HEK293 (cell line): Measurements from ENCODE around the gene ZNF354C.

Experiments used
- CTCF ChIA-PET: fragments of 350-600 bp; formaldehyde crosslinking; extraction: SDS; loops from one replicate; lab custom pipeline; 2021; ENCODE audit warnings: antibody characterized with exemption; lab: Yijun Ruan, JAX
- POLR2A ChIA-PET: fragments of 300-600 bp; formaldehyde crosslinking; extraction: SDS; loops from one replicate; lab custom pipeline; 2020; ENCODE audit warnings: antibody characterized with exemption, inconsistent platforms; lab: Yijun Ruan, JAX
- H3K27ac ChIP-seq: fragments of 200-500 bp; sonication (Bioruptor generic); 2 replicates; pipeline ENCODE4 v1.5.1; 2014; ENCODE audit warnings: low read depth, low read length, control low read depth, inconsistent platforms; ENCODE audit errors: extremely low read depth
- H3K36me3 ChIP-seq, 2 experiments: fragments of 200-500 bp in 1 of 2; sonication (Bioruptor generic) in 1 of 2; 1 replicate in 1 of 2; 2 replicates in 1 of 2; pipeline ENCODE4 v1.5.1; 2014 to 2017; ENCODE audit warnings: inconsistent platforms in 2 of 2, low read length in 2 of 2; ENCODE audit not compliant: control insufficient read depth in 2 of 2, insufficient read depth in 1 of 2
- H3K4me1 ChIP-seq: fragments of 200-500 bp; sonication (Bioruptor generic); 2 replicates; pipeline ENCODE4 v1.5.1; 2014; ENCODE audit warnings: mild to moderate bottlenecking, low read length, inconsistent platforms; ENCODE audit not compliant: control insufficient read depth, insufficient read depth
- H3K4me3 ChIP-seq: 2 replicates; pipeline ENCODE4 v1.5.1; 2011; ENCODE audit warnings: low read depth, mild to moderate bottlenecking, control low read depth, low read length, moderate library complexity
- H3K9me3 ChIP-seq: fragments of 200-500 bp; sonication (Bioruptor generic); 2 replicates; pipeline ENCODE4 v1.5.1; 2014; ENCODE audit warnings: low read depth, low read length, inconsistent platforms; ENCODE audit not compliant: control insufficient read depth, insufficient read depth
- ATF2 ChIP-seq: fragments of 450-650 bp; formaldehyde crosslinking; IDR thresholded peaks from 2 replicates; pipeline ENCODE4 v1.5.1; 2016; ENCODE audit warnings: missing biosample characterization, missing genetic modification characterization, low read depth
- BCL11B ChIP-seq: fragments of 450-650 bp; formaldehyde crosslinking; IDR thresholded peaks from 2 replicates; pipeline ENCODE4 v1.5.1; 2016; ENCODE audit warnings: low read depth, missing biosample characterization, missing genetic modification characterization
- GFI1B ChIP-seq: fragments of 450-650 bp; formaldehyde crosslinking; IDR thresholded peaks from 2 replicates; pipeline ENCODE4 v1.5.1; 2016; ENCODE audit warnings: missing biosample characterization, missing genetic modification characterization
- MEIS1 ChIP-seq: sonication (generic); formaldehyde crosslinking; IDR thresholded peaks from 2 replicates; pipeline ENCODE4 v1.8.1; 2022; ENCODE audit warnings: missing genetic modification reagents, mild to moderate bottlenecking, borderline replicate concordance
- ZFP41 ChIP-seq: fragments of 450-650 bp; formaldehyde crosslinking; IDR thresholded peaks from 2 replicates; pipeline ENCODE4 v1.5.1; 2016; ENCODE audit warnings: missing biosample characterization, missing genetic modification characterization, borderline replicate concordance
- ZFP69B ChIP-seq: fragments of 450-650 bp; formaldehyde crosslinking; IDR thresholded peaks from 2 replicates; pipeline ENCODE4 v1.5.1; 2016; ENCODE audit warnings: missing biosample characterization, missing genetic modification characterization
- ZNF24 ChIP-seq: fragments of 450-650 bp; formaldehyde crosslinking; IDR thresholded peaks from 2 replicates; pipeline ENCODE4 v1.5.1; 2016; ENCODE audit warnings: missing biosample characterization, missing genetic modification characterization
- ZNF302 ChIP-seq: fragments of 450-650 bp; formaldehyde crosslinking; IDR thresholded peaks from 2 replicates; pipeline ENCODE4 v1.5.1; 2016; ENCODE audit warnings: missing biosample characterization, missing genetic modification characterization, low read depth
- ZNF398 ChIP-seq: fragments of 450-650 bp; formaldehyde crosslinking; IDR thresholded peaks from 2 replicates; pipeline ENCODE4 v1.5.1; 2017; ENCODE audit warnings: missing biosample characterization, missing genetic modification characterization
- ZNF571 ChIP-seq: fragments of 450-650 bp; formaldehyde crosslinking; IDR thresholded peaks from 2 replicates; pipeline ENCODE4 v1.5.0; 2017; ENCODE audit warnings: missing biosample characterization, missing genetic modification characterization
- ZNF600 ChIP-seq: fragments of 450-650 bp; formaldehyde crosslinking; IDR thresholded peaks from 2 replicates; pipeline ENCODE4 v1.5.1; 2016; ENCODE audit warnings: missing biosample characterization, missing genetic modification characterization
- ZNF610 ChIP-seq: fragments of 450-650 bp; formaldehyde crosslinking; IDR thresholded peaks from 2 replicates; pipeline ENCODE4 v1.5.1; 2016; ENCODE audit warnings: missing biosample characterization, missing genetic modification characterization, borderline replicate concordance
- ZNF658 ChIP-seq: fragments of 450-650 bp; formaldehyde crosslinking; IDR thresholded peaks from 2 replicates; pipeline ENCODE4; 2016; ENCODE audit warnings: missing biosample characterization, missing genetic modification characterization
- ZNF701 ChIP-seq: fragments of 450-650 bp; formaldehyde crosslinking; IDR thresholded peaks from 2 replicates; pipeline ENCODE4 v1.5.1; 2016; ENCODE audit warnings: missing biosample characterization, missing genetic modification characterization
- ZNF76 ChIP-seq: fragments of 450-650 bp; formaldehyde crosslinking; IDR thresholded peaks from 2 replicates; pipeline ENCODE4; 2016; ENCODE audit warnings: low read depth, missing biosample characterization, missing genetic modification characterization, borderline replicate concordance
- ZSCAN23 ChIP-seq: fragments of 450-650 bp; formaldehyde crosslinking; IDR thresholded peaks from 2 replicates; pipeline ENCODE4 v1.5.1; 2016; ENCODE audit warnings: missing biosample characterization, missing genetic modification characterization
- TF ChIP-seq, protein P1 (sequence below): fragments of 450-650 bp; formaldehyde crosslinking; conservative IDR thresholded peaks from 2 replicates; pipeline ENCODE4 v1.5.1; 2016; ENCODE audit warnings: low read depth, missing biosample characterization, missing genetic modification characterization

ZNF354C gene

GRCh38 chr5:179119415-179120170 is 59.4 kb downstream of the ZNF354C start (continued):
- no peak for TF ChIP-seq ZFP69B
- TF ChIP-seq MEIS1 (CRISPR knock-in tag), result no peak
- TF ChIP-seq ZNF24 (tag by site-specific recombination), result no peak
- TF ChIP-seq ZNF571 (tag by site-specific recombination), result no peak
- TF ChIP-seq GFI1B (tag by site-specific recombination), result no peak
- TF ChIP-seq ATF2 (tag by site-specific recombination), result no peak
- TF ChIP-seq ZNF600 (tag by site-specific recombination), result no peak
- TF ChIP-seq ZNF302, result no peak
- no peak for TF ChIP-seq ZSCAN23 (tag by site-specific recombination)
- no peak for TF ChIP-seq ZNF701 (tag by site-specific recombination)

GRCh38 chr5:179120421-179120861 is 60.3 kb downstream of the ZNF354C start:
- CTCF ChIA-PET, result no interaction called here
- H3K27ac ChIP-seq, result no peak overlapping the region

DNA sequence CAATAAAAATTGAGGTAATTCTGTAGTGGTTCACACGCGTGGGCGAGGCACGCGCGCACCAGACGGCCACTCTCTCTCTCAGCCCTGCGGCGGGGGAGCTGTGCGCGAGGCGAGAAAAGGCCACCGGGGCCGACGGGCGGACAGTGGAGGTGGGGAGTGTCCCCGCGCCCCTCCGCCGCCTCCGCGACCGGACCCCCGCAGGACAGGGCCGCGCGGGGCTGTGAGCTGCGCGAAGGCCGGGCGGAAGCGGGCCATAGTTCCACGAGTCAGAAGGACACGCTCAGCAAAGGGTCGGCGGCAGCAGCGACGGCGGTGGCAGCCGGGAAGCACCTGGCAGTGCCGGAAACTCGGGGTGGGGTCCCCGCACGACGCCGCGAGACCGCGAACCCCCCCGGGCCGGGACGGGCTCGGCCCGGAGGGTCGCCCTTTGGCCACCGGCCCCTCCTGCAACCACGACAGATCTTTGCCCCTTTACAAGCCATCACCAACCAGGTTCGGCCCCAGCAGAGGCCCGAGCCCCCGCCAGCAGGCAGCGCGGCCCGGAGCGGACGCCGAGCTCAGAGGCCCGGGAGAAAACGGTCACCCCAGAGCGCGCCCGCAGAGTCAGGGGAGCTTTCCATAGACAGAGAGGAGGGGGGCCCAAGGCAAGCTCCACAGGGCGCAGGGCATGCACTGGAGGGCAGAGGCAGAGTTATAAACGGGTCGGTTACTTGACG is 60.9 kb downstream of the ZNF354C start:
- no peak overlapping the region for H3K4me3 ChIP-seq
- TF ChIP-seq ZFP41 (tag by site-specific recombination) (no peak), BCL11B (tag by site-specific recombination) (no peak), ZNF658 (no peak), ZNF302 (no peak), ZNF76 (tag by site-specific recombination) (no peak), ZNF610 (no peak)
- TF ChIP-seq, protein P1, sequence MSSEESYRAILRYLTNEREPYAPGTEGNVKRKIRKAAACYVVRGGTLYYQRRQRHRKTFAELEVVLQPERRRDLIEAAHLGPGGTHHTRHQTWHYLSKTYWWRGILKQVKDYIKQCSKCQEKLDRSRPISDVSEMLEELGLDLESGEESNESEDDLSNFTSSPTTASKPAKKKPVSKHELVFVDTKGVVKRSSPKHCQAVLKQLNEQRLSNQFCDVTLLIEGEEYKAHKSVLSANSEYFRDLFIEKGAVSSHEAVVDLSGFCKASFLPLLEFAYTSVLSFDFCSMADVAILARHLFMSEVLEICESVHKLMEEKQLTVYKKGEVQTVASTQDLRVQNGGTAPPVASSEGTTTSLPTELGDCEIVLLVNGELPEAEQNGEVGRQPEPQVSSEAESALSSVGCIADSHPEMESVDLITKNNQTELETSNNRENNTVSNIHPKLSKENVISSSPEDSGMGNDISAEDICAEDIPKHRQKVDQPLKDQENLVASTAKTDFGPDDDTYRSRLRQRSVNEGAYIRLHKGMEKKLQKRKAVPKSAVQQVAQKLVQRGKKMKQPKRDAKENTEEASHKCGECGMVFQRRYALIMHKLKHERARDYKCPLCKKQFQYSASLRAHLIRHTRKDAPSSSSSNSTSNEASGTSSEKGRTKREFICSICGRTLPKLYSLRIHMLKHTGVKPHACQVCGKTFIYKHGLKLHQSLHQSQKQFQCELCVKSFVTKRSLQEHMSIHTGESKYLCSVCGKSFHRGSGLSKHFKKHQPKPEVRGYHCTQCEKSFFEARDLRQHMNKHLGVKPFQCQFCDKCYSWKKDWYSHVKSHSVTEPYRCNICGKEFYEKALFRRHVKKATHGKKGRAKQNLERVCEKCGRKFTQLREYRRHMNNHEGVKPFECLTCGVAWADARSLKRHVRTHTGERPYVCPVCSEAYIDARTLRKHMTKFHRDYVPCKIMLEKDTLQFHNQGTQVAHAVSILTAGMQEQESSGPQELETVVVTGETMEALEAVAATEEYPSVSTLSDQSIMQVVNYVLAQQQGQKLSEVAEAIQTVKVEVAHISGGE, result no peak
- TF ChIP-seq, all 188 proteins: peak for 0
- no peaks in the 10 kb centered on the region for H3K9me3 ChIP-seq
- H3K27ac ChIP-seq, result no peak overlapping the region
- POLR2A ChIA-PET, result no interaction called here
- H3K4me1 ChIP-seq, result no peaks in the 10 kb centered on the region
- CTCF ChIA-PET, result no interaction called here
- no peaks in the 10 kb centered on the region for H3K36me3 ChIP-seq

More at GRCh38 chr5:179120421-179120861, 60.3 kb downstream of the ZNF354C start:
- no peak overlapping the region for H3K4me3 ChIP-seq
- no peaks in the 10 kb centered on the region for H3K36me3 ChIP-seq
- TF ChIP-seq ZNF658, result no peak
- no peak for TF ChIP-seq ZNF398
- H3K9me3 ChIP-seq, result no peaks in the 10 kb centered on the region
- H3K4me1 ChIP-seq, result no peaks in the 10 kb centered on the region
- POLR2A ChIA-PET, result no interaction called here
